GM12864 (cell line): Measurements from ENCODE around the gene FBXO41.
"Not testable (repeated sequence)": the region's sequence is repeated elsewhere in the genome, so short reads cannot be mapped to it uniquely, and the experiment has no call there.

Experiments
- DNase-seq: peaks from one replicate; pipeline ENCODE4 v3.0.0-alpha.2; 2011; ENCODE audit warnings: low read depth
- H3K4me3 ChIP-seq: 2 replicates; pipeline ENCODE4 v1.5.1; 2011; ENCODE audit warnings: mild to moderate bottlenecking, low read depth, low read length, control low read depth
- CTCF ChIP-seq: IDR thresholded peaks from 2 replicates; pipeline ENCODE4 v1.5.1; 2011; ENCODE audit warnings: low read depth, mild to moderate bottlenecking, moderate library complexity, low read length, control low read depth, inconsistent platforms; ENCODE audit errors: missing control alignments

FBXO41 gene

GRCh38 chr2:73265298-73266060, 18.8 kb downstream of the FBXO41 start:
- H3K4me3 ChIP-seq, result no peak overlapping the region
- DNase-seq, result no peak
- TF ChIP-seq CTCF, result no peak

- DNase-seq, result no peak
- no peak for TF ChIP-seq CTCF
- no peak overlapping the region for H3K4me3 ChIP-seq
Measured at GRCh38 chr2:73264783-73265182, 19.5 kb downstream of the FBXO41 start.

GRCh38 chr2:73264332-73264606, 20.0 kb downstream of the FBXO41 start:
- no peak for DNase-seq
- H3K4me3 ChIP-seq, result no peak overlapping the region
- TF ChIP-seq CTCF, result no peak

GRCh38 chr2:73263540-73264331, 20.5 kb downstream of the FBXO41 start:
- H3K4me3 ChIP-seq, result no peak overlapping the region
- TF ChIP-seq CTCF, result no peak
- no peak for DNase-seq

GRCh38 chr2:73262691-73263429, 21.4 kb downstream of the FBXO41 start:
- not testable (repeated sequence) for H3K4me3 ChIP-seq, DNase-seq

GRCh38 chr2:73262108-73262651, 22.1 kb downstream of the FBXO41 start:
- no peak for DNase-seq
- H3K4me3 ChIP-seq, result no peak overlapping the region
- TF ChIP-seq CTCF, result no peak

- TF ChIP-seq CTCF, result peak; percentile 33
- DNase-seq, result no peak
- H3K4me3 ChIP-seq, result no peak overlapping the region
Measured at GRCh38 chr2:73260338-73260984, 23.8 kb downstream of the FBXO41 start.
